Islet of Langerhans (tissue), 1 donor: Measurements from ENCODE around the gene CD79B.

Experiments
- FAIRE-seq: peaks from one replicate; lab custom pipeline; 2011; peaks lifted over from hg19 to GRCh38; lab: Jason Lieb, UNC

Gene CD79B

GRCh38 chr17:63950940-63951907 is 19.1 kb upstream of the CD79B start:
- no peak for FAIRE-seq

- FAIRE-seq = no peak
Measured at GRCh38 chr17:63949576-63950250, 17.6 kb upstream of the CD79B start.

- FAIRE-seq = no peak
Measured at GRCh38 chr17:63948521-63948920, 16.4 kb upstream of the CD79B start.

- FAIRE-seq = no peak
Measured at GRCh38 chr17:63947711-63948330, 15.7 kb upstream of the CD79B start.

GRCh38 chr17:63946440-63947363 is 14.6 kb upstream of the CD79B start:
- no peak for FAIRE-seq

GRCh38 chr17:63945784-63946439 is 13.8 kb upstream of the CD79B start:
- no peak for FAIRE-seq

- FAIRE-seq = no peak
Measured at GRCh38 chr17:63944736-63945499, 12.8 kb upstream of the CD79B start.

- FAIRE-seq = no peak
Measured at GRCh38 chr17:63943745-63944144, 11.6 kb upstream of the CD79B start.

- FAIRE-seq = no peak
Measured at GRCh38 chr17:63942309-63942985, 10.3 kb upstream of the CD79B start.

GRCh38 chr17:63941751-63942150 is 9.6 kb upstream of the CD79B start:
- no peak for FAIRE-seq

- FAIRE-seq = no peak
Measured at GRCh38 chr17:63941162-63941561, 9.0 kb upstream of the CD79B start.

- no peak for FAIRE-seq
Measured at GRCh38 chr17:63940584-63940983, 8.5 kb upstream of the CD79B start.

GRCh38 chr17:63939884-63940283 is 7.8 kb upstream of the CD79B start:
- FAIRE-seq = no peak

- no peak for FAIRE-seq
Measured at GRCh38 chr17:63939401-63939800, 7.3 kb upstream of the CD79B start.

- no peak for FAIRE-seq
Measured at GRCh38 chr17:63937920-63938319, 5.8 kb upstream of the CD79B start.

- no peak for FAIRE-seq
Measured at GRCh38 chr17:63937319-63937718, 5.2 kb upstream of the CD79B start.

- FAIRE-seq = no peak
Measured at GRCh38 chr17:63934183-63935112, 2.3 kb upstream of the CD79B start.

GRCh38 chr17:63933598-63933997 is 1.5 kb upstream of the CD79B start:
- FAIRE-seq = no peak

- FAIRE-seq = no peak
Measured at GRCh38 chr17:63932721-63933120, 590 bp upstream of the CD79B start.
